Skeletal muscle satellite cell (primary cell): ENCODE measurements around the gene NAALADL2.
"Not testable (repeated sequence)": the region's sequence is repeated elsewhere in the genome, so short reads cannot be mapped to it uniquely, and the experiment has no call there.

ENCODE experiments used
- H3K27me3 ChIP-seq: 2 replicates; pipeline ENCODE4 v1.7.0; 2013; ENCODE audit warnings: low read length; ENCODE audit not compliant: control insufficient read depth, insufficient read depth
- H3K36me3 ChIP-seq: 2 replicates; pipeline ENCODE4 v1.7.0; 2013; ENCODE audit warnings: mild to moderate bottlenecking, control low read depth, low read length; ENCODE audit not compliant: insufficient read depth
- H3K4me1 ChIP-seq: 2 replicates; pipeline ENCODE4 v1.7.0; 2013; ENCODE audit warnings: low read length; ENCODE audit not compliant: control insufficient read depth, insufficient read depth
- H3K4me2 ChIP-seq: 2 replicates; pipeline ENCODE4 v1.7.0; 2013; ENCODE audit warnings: mild to moderate bottlenecking, low read length
- H3K4me3 ChIP-seq: 2 replicates; pipeline ENCODE4 v1.7.0; 2013; ENCODE audit warnings: low read length
- H3K9ac ChIP-seq: 2 replicates; pipeline ENCODE4 v1.7.0; 2013; ENCODE audit warnings: mild to moderate bottlenecking, low read depth, low read length, moderate library complexity
- H3K9me3 ChIP-seq: replicated peaks from 2 replicates; pipeline ENCODE4 v1.7.0; 2013; ENCODE audit warnings: mild to moderate bottlenecking, control low read depth, low read length

Gene NAALADL2

GRCh38 chr3:175357758-175358157 is 498.6 kb downstream of the NAALADL2 start:
- no peak overlapping the region for H3K4me3 ChIP-seq
- H3K9me3 ChIP-seq: no peaks in the 10 kb centered on the region
- H3K4me2 ChIP-seq: no peak overlapping the region
- H3K4me1 ChIP-seq: no peaks in the 10 kb centered on the region
- no peak overlapping the region for H3K9ac ChIP-seq
- H3K36me3 ChIP-seq: no peaks in the 10 kb centered on the region
- H3K27me3 ChIP-seq: no peaks in the 10 kb centered on the region

- Histone ChIP-seq H3K4me3 (no peak overlapping the region), H3K27me3 (no peaks in the 10 kb centered on the region), H3K9ac (no peak overlapping the region), H3K4me2 (no peak overlapping the region), H3K9me3 (no peaks in the 10 kb centered on the region), H3K36me3 (no peaks in the 10 kb centered on the region), H3K4me1 (no peaks in the 10 kb centered on the region)
Measured at GRCh38 chr3:175358935-175359334, 499.8 kb downstream of the NAALADL2 start.

DNA sequence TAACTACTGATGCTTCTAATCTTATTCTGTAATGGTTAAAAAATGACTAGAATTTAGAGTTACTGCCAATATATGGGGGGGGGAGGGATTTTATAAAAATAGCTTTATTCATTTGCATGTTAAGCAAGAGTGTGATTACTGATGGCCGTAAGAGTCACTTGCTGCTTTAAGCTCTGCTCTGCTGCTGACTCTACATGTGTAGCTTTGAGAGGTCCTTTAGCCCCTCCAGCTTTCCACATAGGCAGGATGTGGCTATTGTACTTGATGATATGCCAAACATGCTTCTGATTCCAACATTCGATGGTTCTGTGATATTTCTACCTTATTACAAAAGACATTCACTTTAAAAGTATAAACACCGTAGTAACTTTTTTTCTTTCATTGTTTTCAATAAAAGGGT is 511.3 kb downstream of the NAALADL2 start:
- not testable (repeated sequence) for H3K9me3 ChIP-seq, H3K4me3 ChIP-seq, H3K9ac ChIP-seq, H3K36me3 ChIP-seq, H3K4me2 ChIP-seq, H3K4me1 ChIP-seq, H3K27me3 ChIP-seq

DNA sequence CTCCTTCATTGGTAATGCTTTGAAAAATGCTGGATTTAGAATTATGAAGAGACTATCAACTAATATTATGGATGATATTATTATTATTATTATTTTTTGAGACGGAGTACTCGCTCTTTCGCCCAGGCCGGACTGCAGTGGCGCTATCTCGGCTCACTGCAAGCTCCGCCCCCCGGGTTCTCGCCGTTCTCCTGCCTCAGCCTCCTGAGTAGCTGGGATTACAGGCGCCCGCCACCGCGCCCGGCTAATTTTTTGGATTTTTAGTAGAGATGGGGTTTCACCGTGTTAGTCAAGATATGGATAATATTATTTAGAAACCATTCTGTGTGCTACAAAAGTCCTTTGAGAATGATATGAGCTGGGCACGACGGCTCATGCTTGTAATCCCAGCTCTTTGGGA is 512.1 kb downstream of the NAALADL2 start:
- not testable (repeated sequence) for H3K4me1 ChIP-seq, H3K9ac ChIP-seq, H3K4me3 ChIP-seq, H3K9me3 ChIP-seq, H3K27me3 ChIP-seq, H3K4me2 ChIP-seq, H3K36me3 ChIP-seq

- Histone ChIP-seq H3K9me3 (no peaks in the 10 kb centered on the region), H3K4me3 (no peak overlapping the region), H3K27me3 (no peaks in the 10 kb centered on the region), H3K9ac (no peak overlapping the region), H3K4me1 (peaks cover 7% of the 10 kb centered on the region), H3K4me2 (no peak overlapping the region), H3K36me3 (no peaks in the 10 kb centered on the region)
Measured at GRCh38 chr3:175374705-175375104, 515.6 kb downstream of the NAALADL2 start.

DNA sequence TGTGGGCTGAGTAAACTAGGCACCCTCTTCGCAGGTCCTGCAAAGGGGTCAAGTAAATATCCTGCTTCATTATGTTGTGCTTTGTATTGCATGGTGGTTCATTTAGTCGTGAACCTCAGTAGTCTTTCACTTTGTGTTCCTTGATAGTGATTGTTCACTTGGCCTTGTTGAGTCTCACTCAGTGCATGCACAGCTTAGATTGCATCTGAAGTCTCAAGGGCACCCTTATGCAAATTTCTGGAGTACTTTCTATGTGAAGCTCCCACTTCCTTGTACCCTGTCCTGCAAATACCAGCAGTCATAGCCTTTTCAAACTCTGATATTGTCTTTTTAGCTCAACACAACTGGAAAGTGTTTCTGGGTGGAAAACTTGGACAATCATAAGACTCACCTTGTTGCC is 519.2 kb downstream of the NAALADL2 start:
- H3K27me3 ChIP-seq: no peaks in the 10 kb centered on the region
- no peaks in the 10 kb centered on the region for H3K4me1 ChIP-seq
- H3K9me3 ChIP-seq: no peaks in the 10 kb centered on the region
- H3K9ac ChIP-seq: no peak overlapping the region
- no peak overlapping the region for H3K4me3 ChIP-seq
- no peak overlapping the region for H3K4me2 ChIP-seq
- H3K36me3 ChIP-seq: no peaks in the 10 kb centered on the region

DNA sequence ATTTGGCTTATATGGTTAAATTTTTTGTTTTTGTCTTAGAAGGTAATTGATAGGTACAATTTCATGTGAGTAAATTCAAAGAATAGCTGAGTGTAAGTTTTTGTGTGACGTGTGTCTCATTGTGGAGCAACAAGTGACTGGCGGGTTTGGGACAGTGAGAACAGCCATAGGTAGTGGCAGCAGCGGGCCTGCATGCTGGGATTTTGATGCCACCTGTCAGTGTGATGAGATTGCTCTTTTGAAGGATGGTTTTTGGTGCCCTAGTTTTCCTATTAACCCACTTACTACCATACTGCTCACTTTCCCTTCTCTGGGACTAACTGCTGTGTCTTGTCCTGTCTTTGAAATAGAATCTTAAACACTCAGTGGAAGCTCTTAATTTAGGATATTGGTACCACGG is 522.6 kb downstream of the NAALADL2 start:
- Histone ChIP-seq H3K27me3 (no peaks in the 10 kb centered on the region), H3K9ac (no peak overlapping the region), H3K36me3 (no peaks in the 10 kb centered on the region), H3K9me3 (no peaks in the 10 kb centered on the region), H3K4me2 (no peak overlapping the region), H3K4me3 (no peak overlapping the region), H3K4me1 (no peaks in the 10 kb centered on the region)

DNA sequence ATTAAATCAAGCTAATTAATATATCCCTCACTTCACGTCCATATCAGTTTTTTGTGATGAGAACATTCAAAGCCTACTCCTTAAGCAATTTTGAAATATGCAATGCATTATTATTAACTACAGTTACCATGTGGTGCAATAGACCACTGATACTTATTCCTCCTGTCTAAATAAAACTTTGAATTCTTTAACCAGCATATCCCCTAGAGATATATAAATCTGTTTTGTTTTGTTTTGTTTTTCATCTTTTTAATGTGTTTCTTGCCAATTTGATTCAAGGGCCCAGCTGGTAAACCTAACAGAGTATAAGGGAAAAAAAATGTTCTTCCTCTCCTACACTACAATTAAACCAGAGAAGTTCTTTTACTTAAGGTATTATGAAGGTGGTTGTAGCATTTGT is 524.2 kb downstream of the NAALADL2 start:
- Histone ChIP-seq H3K9me3 (no peaks in the 10 kb centered on the region), H3K4me1 (no peaks in the 10 kb centered on the region), H3K36me3 (no peaks in the 10 kb centered on the region), H3K9ac (no peak overlapping the region), H3K4me3 (no peak overlapping the region), H3K4me2 (no peak overlapping the region), H3K27me3 (no peaks in the 10 kb centered on the region)

- no peaks in the 10 kb centered on the region for H3K27me3 ChIP-seq
- H3K9me3 ChIP-seq: no peaks in the 10 kb centered on the region
- no peak overlapping the region for H3K4me3 ChIP-seq
- no peak overlapping the region for H3K9ac ChIP-seq
- H3K4me1 ChIP-seq: no peaks in the 10 kb centered on the region
- H3K4me2 ChIP-seq: no peak overlapping the region
- H3K36me3 ChIP-seq: no peaks in the 10 kb centered on the region
Measured at GRCh38 chr3:175383813-175384212, 524.7 kb downstream of the NAALADL2 start.

DNA sequence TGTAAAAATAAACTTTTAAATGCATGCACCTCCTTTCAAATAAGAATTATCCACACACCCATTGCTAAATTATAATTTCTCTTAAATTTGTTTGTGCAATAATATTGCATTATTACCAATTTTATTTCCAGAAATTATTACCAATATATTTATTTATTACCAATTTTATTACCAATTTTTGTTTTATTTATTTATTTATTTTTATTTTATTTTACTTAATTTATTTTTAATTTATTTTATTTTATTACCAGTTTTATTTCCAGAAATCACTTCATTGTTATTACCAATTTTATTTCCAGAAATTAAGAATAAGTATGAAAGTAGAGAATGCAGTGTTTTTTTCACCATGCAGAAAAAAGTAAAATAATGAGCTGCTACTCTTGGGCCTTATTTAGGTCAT is 525.4 kb downstream of the NAALADL2 start:
- H3K9me3 ChIP-seq: no peaks in the 10 kb centered on the region
- no peaks in the 10 kb centered on the region for H3K36me3 ChIP-seq

GRCh38 chr3:175386630-175387029 is 527.5 kb downstream of the NAALADL2 start:
- no peak overlapping the region for H3K4me3 ChIP-seq

More for the DNA sequence above, 525.4 kb downstream of the NAALADL2 start:
- Histone ChIP-seq H3K27me3 (no peaks in the 10 kb centered on the region), H3K9ac (no peak overlapping the region), H3K4me2 (no peak overlapping the region), H3K4me1 (no peaks in the 10 kb centered on the region), H3K4me3 (no peak overlapping the region)

GRCh38 chr3:175389560-175389959 is 530.4 kb downstream of the NAALADL2 start:
- no peaks in the 10 kb centered on the region for H3K36me3 ChIP-seq
- H3K4me1 ChIP-seq: no peaks in the 10 kb centered on the region
- H3K9ac ChIP-seq: no peak overlapping the region
- H3K9me3 ChIP-seq: no peaks in the 10 kb centered on the region
- H3K4me3 ChIP-seq: no peak overlapping the region
- no peaks in the 10 kb centered on the region for H3K27me3 ChIP-seq
- H3K4me2 ChIP-seq: no peak overlapping the region

More at GRCh38 chr3:175386630-175387029, 527.5 kb downstream of the NAALADL2 start:
- Histone ChIP-seq H3K9ac (no peak overlapping the region), H3K36me3 (no peaks in the 10 kb centered on the region), H3K9me3 (no peaks in the 10 kb centered on the region), H3K4me1 (no peaks in the 10 kb centered on the region), H3K27me3 (no peaks in the 10 kb centered on the region), H3K4me2 (no peak overlapping the region)
